NCI-H1092 treated with DMSO at 0.1 percent for 48 hours (cell line): ENCODE measurements around the gene FMO5.

Experiments
- DNase-seq: peaks from one replicate; lab custom pipeline; 2025; lab: John Stamatoyannopoulos, UW

Gene FMO5

DNA sequence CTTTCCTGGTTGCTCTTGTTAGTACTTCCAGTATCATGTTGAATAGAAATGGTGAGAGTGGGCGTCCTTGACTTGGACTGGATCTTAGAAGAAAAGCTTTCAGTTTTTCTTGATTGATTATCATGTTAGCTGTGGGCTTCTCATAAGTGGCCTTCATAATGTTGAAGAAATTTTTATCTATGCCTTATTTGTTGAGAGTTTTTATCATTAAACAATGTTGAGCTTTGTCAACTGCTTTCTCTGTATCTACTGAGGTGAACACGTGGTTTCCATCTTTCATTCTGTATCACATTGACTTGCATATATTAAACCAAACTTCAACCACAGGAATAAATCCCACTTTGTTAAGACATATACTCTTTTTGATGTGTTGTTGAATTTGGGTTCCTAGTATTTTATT is 82.3 kb downstream of the FMO5 start:
- no peak for DNase-seq
